WTC11 (cell line): Measurements from ENCODE around the gene BSN. TPM values are rescaled to one million over a fixed set of nuclear protein-coding genes. Genes with fewer than 3 reads are reported as not detected.

Experiments
- ATAC-seq: fragments of 200-7000 bp; cut with Tn5 transposase; 2 replicates; pipeline ENCODE4 v1.10.0; 2021; ENCODE audit warnings: mild to moderate bottlenecking, moderate library complexity
- CTCF ChIA-PET: fragments of 300-600 bp; sonication (Branson Sonifier 250); formaldehyde crosslinking; loops from one replicate; lab custom pipeline; 2021; ENCODE audit warnings: antibody characterized with exemption; lab: Charles Lee
- POLR2A ChIA-PET: fragments of 350-600 bp; sonication (Branson Sonifier 250); formaldehyde crosslinking; loops from one replicate; lab custom pipeline; 2021; ENCODE audit warnings: antibody characterized with exemption; lab: Charles Lee
- DNase-seq: peaks from one replicate; pipeline ENCODE4 v3.0.0; 2021; ENCODE audit warnings: low spot score
- H3K27ac Mint-ChIP-seq: 2 replicates; pipeline ENCODE4 v1.8.0; 2021; ENCODE audit warnings: mixed read lengths
- H3K27me3 Mint-ChIP-seq: 2 replicates; pipeline ENCODE4 v1.8.0; 2021; ENCODE audit warnings: low read depth, mild to moderate bottlenecking, moderate library complexity, mixed read lengths
- H3K36me3 Mint-ChIP-seq: 2 replicates; pipeline ENCODE4 v1.8.0; 2021; ENCODE audit warnings: mixed read lengths
- H3K4me1 Mint-ChIP-seq: 2 replicates; pipeline ENCODE4 v1.8.0; 2022; ENCODE audit warnings: mixed read lengths
- H3K4me3 Mint-ChIP-seq: 2 replicates; pipeline ENCODE4 v1.8.0; 2021; ENCODE audit warnings: mild to moderate bottlenecking, moderate library complexity, mixed read lengths
- H3K9me3 Mint-ChIP-seq: 2 replicates; pipeline ENCODE4 v1.8.0; 2021; ENCODE audit warnings: mixed read lengths
- ARID4B ChIP-seq: sonication (generic); formaldehyde crosslinking; IDR thresholded peaks from 2 replicates; pipeline ENCODE4 v1.8.0; 2023; ENCODE audit warnings: missing genetic modification reagents, mild to moderate bottlenecking, borderline replicate concordance
- E2F4 ChIP-seq: sonication (generic); formaldehyde crosslinking; IDR thresholded peaks from 2 replicates; pipeline ENCODE4 v1.8.1; 2022; ENCODE audit warnings: low read depth, mild to moderate bottlenecking, moderate library complexity, missing genetic modification reagents, borderline replicate concordance
- E2F5 ChIP-seq: sonication (generic); formaldehyde crosslinking; IDR thresholded peaks from 2 replicates; pipeline ENCODE4 v1.8.1; 2022; ENCODE audit warnings: mild to moderate bottlenecking, moderate library complexity, missing genetic modification reagents
- ERG ChIP-seq: fragments of 250-450 bp; sonication (Bioruptor Pico); IDR thresholded peaks from 2 replicates; pipeline ENCODE4 v1.8.0; 2021; ENCODE audit warnings: mild to moderate bottlenecking
- SMAD4 ChIP-seq: sonication (generic); formaldehyde crosslinking; IDR thresholded peaks from 2 replicates; pipeline ENCODE4 v1.8.0; 2022; ENCODE audit warnings: mild to moderate bottlenecking, missing genetic modification reagents
- SOX15 ChIP-seq: fragments of 250-450 bp; sonication (Bioruptor Pico); IDR thresholded peaks from 2 replicates; pipeline ENCODE4 v1.9.0; 2021; ENCODE audit warnings: mild to moderate bottlenecking
- TEAD4 ChIP-seq: sonication (generic); formaldehyde crosslinking; IDR thresholded peaks from 2 replicates; pipeline ENCODE4 v1.8.0; 2022; ENCODE audit warnings: mild to moderate bottlenecking, missing genetic modification reagents
- ZNF121 ChIP-seq: sonication (generic); formaldehyde crosslinking; IDR thresholded peaks from 2 replicates; pipeline ENCODE4 v1.8.0; 2023; ENCODE audit warnings: missing genetic modification reagents
- ZNF263 ChIP-seq: sonication (generic); formaldehyde crosslinking; IDR thresholded peaks from 2 replicates; pipeline ENCODE4 v1.8.1; 2022; ENCODE audit warnings: low read depth, mild to moderate bottlenecking, moderate library complexity, missing genetic modification reagents
- ZSCAN18 ChIP-seq: fragments of 250-450 bp; sonication (Bioruptor Pico); IDR thresholded peaks from 2 replicates; pipeline ENCODE4 v2.1.2; 2022; ENCODE audit warnings: mild to moderate bottlenecking, moderate library complexity
- total RNA-seq: library from RNA; stranded (reverse); gene quantifications from 3 replicates; pipeline ENCODE4 v1.2.3, GENCODE V29; 2021
- TF ChIP-seq, protein P1 (sequence below): sonication (generic); formaldehyde crosslinking; IDR thresholded peaks from 2 replicates; pipeline ENCODE4 v1.8.1; 2023; ENCODE audit warnings: mild to moderate bottlenecking, missing genetic modification reagents, moderate library complexity
- TF ChIP-seq, protein P2 (sequence below): sonication (generic); formaldehyde crosslinking; IDR thresholded peaks from 2 replicates; pipeline ENCODE4 v1.8.1; 2022; ENCODE audit warnings: low read depth, missing genetic modification reagents, borderline replicate concordance
- TF ChIP-seq, protein P3 (sequence below): fragments of 250-450 bp; sonication (Bioruptor Pico); conservative IDR thresholded peaks from 2 replicates; pipeline ENCODE4 v1.9.0; 2021; ENCODE audit warnings: mild to moderate bottlenecking

BSN gene
- total RNA-seq, 1 experiment from 2014 or later: 2.8 TPM

DNA sequence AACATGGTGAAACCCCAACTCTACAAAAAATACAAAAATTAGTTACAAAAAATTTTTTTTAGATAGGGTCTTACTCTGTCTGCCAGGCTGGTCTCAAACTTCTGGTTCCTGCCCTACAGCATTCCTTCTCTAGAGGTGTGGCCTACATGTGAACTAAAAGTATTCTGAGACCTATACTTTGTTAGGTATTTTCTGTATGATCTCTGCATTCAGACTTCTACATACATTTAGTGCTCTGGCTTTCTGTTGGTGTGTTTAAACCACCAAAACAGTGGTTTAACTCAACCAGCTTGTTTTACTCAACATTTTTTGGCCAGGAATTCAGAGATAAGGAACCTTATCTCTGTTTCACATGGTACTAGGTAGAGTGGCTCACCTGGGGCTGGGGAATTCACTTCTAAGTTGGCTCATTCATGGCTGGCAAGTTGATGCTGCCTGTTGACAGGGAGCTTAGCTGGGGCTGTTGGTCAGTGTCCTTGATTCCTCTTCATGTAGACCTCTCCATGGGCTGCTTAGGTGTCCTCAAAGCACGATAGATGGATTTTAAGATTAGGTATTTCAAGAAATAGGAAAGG is 41.4 kb upstream of the BSN start (continued):
- TF ChIP-seq ARID4B: no peak

- ATAC-seq (no peak), DNase-seq (no peak)
- Mint-ChIP-seq H3K4me3 (no peak overlapping the region), H3K36me3 (peaks cover 47% of the 10 kb centered on the region), H3K9me3 (no peaks in the 10 kb centered on the region), H3K27me3 (no peaks in the 10 kb centered on the region), H3K4me1 (no peaks in the 10 kb centered on the region), H3K27ac (no peak overlapping the region; the same call in 1 of the 2 replicates)
- CTCF ChIA-PET: no interaction called here
- no peak for TF ChIP-seq ZNF121 (CRISPR knock-in tag)
- no peak for TF ChIP-seq ZNF263
- POLR2A ChIA-PET: interaction anchor here (0.5 to 0.6 kb wide), 2 partner anchors 14 to 21 kb away, joined by 4 to 6 read pairs; no protein-coding TSS in a partner anchor
Measured at GRCh38 chr3:49513494-49514124, 40.7 kb upstream of the BSN start.

GRCh38 chr3:49518016-49518415 is 36.3 kb upstream of the BSN start:
- ATAC-seq (no peak), DNase-seq (no peak)
- Mint-ChIP-seq H3K9me3 (no peaks in the 10 kb centered on the region), H3K4me3 (no peak overlapping the region), H3K27ac (no peak overlapping the region), H3K27me3 (no peaks in the 10 kb centered on the region), H3K36me3 (peaks cover 41% of the 10 kb centered on the region), H3K4me1 (no peaks in the 10 kb centered on the region)
- ChIA-PET POLR2A (no interaction called here), CTCF (interaction anchor here (1.9 kb wide), 1 partner anchor 22 kb away, joined by 8 read pairs; no protein-coding TSS in a partner anchor)
- TF ChIP-seq E2F5 (no peak), E2F4 (CRISPR knock-in tag) (no peak), ZSCAN18 (CRISPR knock-in tag) (no peak), ERG (CRISPR knock-in tag) (no peak), SMAD4 (CRISPR knock-in tag) (no peak), TEAD4 (CRISPR knock-in tag) (no peak), SOX15 (CRISPR knock-in tag) (no peak)
- TF ChIP-seq, protein P1, sequence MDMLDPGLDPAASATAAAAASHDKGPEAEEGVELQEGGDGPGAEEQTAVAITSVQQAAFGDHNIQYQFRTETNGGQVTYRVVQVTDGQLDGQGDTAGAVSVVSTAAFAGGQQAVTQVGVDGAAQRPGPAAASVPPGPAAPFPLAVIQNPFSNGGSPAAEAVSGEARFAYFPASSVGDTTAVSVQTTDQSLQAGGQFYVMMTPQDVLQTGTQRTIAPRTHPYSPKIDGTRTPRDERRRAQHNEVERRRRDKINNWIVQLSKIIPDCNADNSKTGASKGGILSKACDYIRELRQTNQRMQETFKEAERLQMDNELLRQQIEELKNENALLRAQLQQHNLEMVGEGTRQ (CRISPR knock-in tag): no peak
- TF ChIP-seq, protein P2, sequence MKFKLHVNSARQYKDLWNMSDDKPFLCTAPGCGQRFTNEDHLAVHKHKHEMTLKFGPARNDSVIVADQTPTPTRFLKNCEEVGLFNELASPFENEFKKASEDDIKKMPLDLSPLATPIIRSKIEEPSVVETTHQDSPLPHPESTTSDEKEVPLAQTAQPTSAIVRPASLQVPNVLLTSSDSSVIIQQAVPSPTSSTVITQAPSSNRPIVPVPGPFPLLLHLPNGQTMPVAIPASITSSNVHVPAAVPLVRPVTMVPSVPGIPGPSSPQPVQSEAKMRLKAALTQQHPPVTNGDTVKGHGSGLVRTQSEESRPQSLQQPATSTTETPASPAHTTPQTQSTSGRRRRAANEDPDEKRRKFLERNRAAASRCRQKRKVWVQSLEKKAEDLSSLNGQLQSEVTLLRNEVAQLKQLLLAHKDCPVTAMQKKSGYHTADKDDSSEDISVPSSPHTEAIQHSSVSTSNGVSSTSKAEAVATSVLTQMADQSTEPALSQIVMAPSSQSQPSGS (CRISPR knock-in tag): no peak
- TF ChIP-seq, protein P3, sequence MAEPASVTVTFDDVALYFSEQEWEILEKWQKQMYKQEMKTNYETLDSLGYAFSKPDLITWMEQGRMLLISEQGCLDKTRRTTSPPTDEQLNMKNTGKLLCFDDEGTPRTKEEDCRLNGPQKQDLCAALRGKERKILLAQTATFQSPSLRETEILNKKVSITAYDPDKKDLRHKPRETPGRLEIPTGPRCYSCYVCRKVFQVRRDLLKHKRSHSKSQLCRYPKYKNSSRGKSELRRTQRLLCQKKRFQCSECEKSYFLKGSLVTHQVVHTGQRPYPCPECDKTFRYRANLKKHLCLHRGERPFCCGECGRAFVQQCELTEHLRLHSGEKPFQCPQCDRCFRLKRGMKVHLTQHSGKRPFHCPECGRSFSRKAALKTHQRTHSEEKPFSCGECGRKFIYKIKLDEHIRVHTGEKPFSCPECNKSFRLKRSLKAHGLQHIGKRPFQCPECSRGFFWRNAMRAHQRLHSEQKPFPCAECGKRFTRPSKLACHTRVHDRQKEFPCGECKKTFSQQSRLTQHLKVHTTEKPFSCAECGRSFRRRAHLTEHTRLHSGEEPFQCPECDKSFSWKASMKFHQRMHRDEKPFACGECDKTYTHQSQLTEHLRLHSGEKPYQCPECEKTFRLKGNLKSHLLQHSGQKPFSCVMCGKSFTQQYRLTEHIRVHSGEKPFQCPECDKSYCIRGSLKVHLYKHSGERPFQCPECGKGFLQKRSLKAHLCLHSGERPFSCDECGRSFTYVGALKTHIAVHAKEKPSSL (CRISPR knock-in tag): no peak
